ENCODE results near the gene ANO7.
A peak's percentile ranks its signal among the peaks of the same experiment; 100 is the strongest.

- TF ChIP-seq TAF1 (IDR thresholded peaks at IDR 0.05; ENCODE audit: borderline replicate concordance, insufficient read depth, low read length) (no peak), SIN3A (IDR thresholded peaks at IDR 0.05; ENCODE audit: borderline replicate concordance, insufficient read depth, low read length) (no peak), POLR2AphosphoS5 (IDR thresholded peaks at IDR 0.05; ENCODE audit: low read depth, low read length) (peak; percentile 46; the same call in 1 of the 2 replicates)
These were observed 39.8 kb downstream of the ANO7 start for GRCh38 chr2:241228081-241228859.
